GM12878 (cell line): ENCODE results near the gene PMIS2. TPM values are rescaled to one million over a fixed set of nuclear protein-coding genes. Genes with fewer than 3 reads are reported as not detected.

Experiments used
- HDAC6 ChIP-seq: fragments of 200-600 bp; sonication (generic); IDR thresholded peaks from one replicate; pipeline ENCODE4 v1.8.0; 2017; ENCODE audit warnings: antibody characterized with exemption; ENCODE audit not compliant: unreplicated experiment
- KLF5 ChIP-seq: fragments of 450-650 bp; IDR thresholded peaks from 2 replicates; pipeline ENCODE4 v1.6.1; 2014; ENCODE audit warnings: mild to moderate bottlenecking; ENCODE audit not compliant: partially characterized antibody
- MLLT1 ChIP-seq: fragments of 450-650 bp; IDR thresholded peaks from 2 replicates; pipeline ENCODE4 v1.6.1; 2016; ENCODE audit warnings: mild to moderate bottlenecking
- MXI1 ChIP-seq: fragments of 150-350 bp; IDR thresholded peaks from 2 replicates; pipeline ENCODE4 v1.6.1; 2011; ENCODE audit warnings: low read depth, mild to moderate bottlenecking, inconsistent platforms, low read length, improper control_type of control experiment
- NFIC ChIP-seq: IDR thresholded peaks from 2 replicates; pipeline ENCODE4 v1.6.1; 2012; ENCODE audit warnings: low read depth, mild to moderate bottlenecking, inconsistent platforms, low read length, moderate library complexity
- NFYB ChIP-seq: IDR thresholded peaks from 2 replicates; pipeline ENCODE4 v1.6.1; 2011; ENCODE audit warnings: low read depth, mild to moderate bottlenecking, low read length, improper control_type of control experiment, moderate library complexity; ENCODE audit not compliant: insufficient read depth
- NR2C2 ChIP-seq: IDR thresholded peaks from 2 replicates; pipeline ENCODE4 v1.6.1; 2011; ENCODE audit warnings: borderline replicate concordance, low read depth; ENCODE audit not compliant: control insufficient read depth, insufficient read length
- PAX5 ChIP-seq: IDR thresholded peaks from 2 replicates; pipeline ENCODE4 v1.6.1; 2011; ENCODE audit warnings: low read depth, low read length, borderline replicate concordance
- SUZ12 ChIP-seq: fragments of 200-600 bp; sonication (generic); IDR thresholded peaks from one replicate; pipeline ENCODE4 v1.6.1; 2018; ENCODE audit warnings: antibody characterized with exemption, mild to moderate bottlenecking; ENCODE audit not compliant: unreplicated experiment
- TCF7 ChIP-seq: IDR thresholded peaks from 2 replicates; pipeline ENCODE4 v1.6.1; 2014; ENCODE audit warnings: antibody characterized with exemption, borderline replicate concordance
- ZNF622 ChIP-seq: fragments of 450-650 bp; IDR thresholded peaks from 2 replicates; pipeline ENCODE4 v1.6.1; 2017; ENCODE audit warnings: mild to moderate bottlenecking, inconsistent platforms
- polyA plus RNA-seq, 11 experiments: library from polyadenylated mRNA; depleted of rRNA in 4 of 11; unstranded in 6 of 11; stranded (reverse) in 5 of 11; fragments of >200 nt; fragmentation: Nextera tagmentation in 4 of 11; fragmentation: Illumina TruSeq in 1 of 11; extraction: Ambion mirVana in 4 of 11; extraction: Trizol in 1 of 11; gene quantifications; 1 replicate in 1 of 11; 2 replicates in 10 of 11; pipeline versions ENCODE4 v1.2.1 to v1.2.3, GENCODE V29; 2011 to 2016; ENCODE audit warnings: inconsistent platforms in 2 of 11, missing spikeins in 2 of 11, low read depth in 1 of 11
- total RNA-seq, 4 experiments: library from RNA; depleted of rRNA in 3 of 4; stranded (reverse); fragments of >200 nt in 3 of 4; fragmentation: Illumina TruSeq in 1 of 4; extraction: Trizol in 1 of 4; gene quantifications; 2 replicates each; pipeline versions ENCODE4 v1.2.1 to v1.2.3, GENCODE V29; 2013 to 2021
- TF ChIP-seq, protein P1 (sequence below): fragments of 450-650 bp; IDR thresholded peaks from 2 replicates; pipeline ENCODE4 v1.6.1; 2017; ENCODE audit warnings: low read depth, mild to moderate bottlenecking, moderate library complexity
- TF ChIP-seq, protein P2 (sequence below): fragments of 450-650 bp; IDR thresholded peaks from 2 replicates; pipeline ENCODE4 v1.6.1; 2017; ENCODE audit warnings: mild to moderate bottlenecking, moderate library complexity
- TF ChIP-seq, protein P3 (sequence below): IDR thresholded peaks from 2 replicates; pipeline ENCODE4 v1.6.1; 2012; ENCODE audit warnings: low read length, inconsistent platforms
- TF ChIP-seq, protein P4 (sequence below): fragments of 450-650 bp; IDR thresholded peaks from 2 replicates; pipeline ENCODE4 v1.6.1; 2018; ENCODE audit warnings: mild to moderate bottlenecking, low read depth, moderate library complexity; ENCODE audit not compliant: partially characterized antibody

Gene PMIS2
- total and polyA plus RNA-seq, 10 of the 15 experiments (the other 5 are each of a cell fraction or from before 2014, with no cell fraction given): not detected

GRCh38 chr19:35628565-35629331 is 42.8 kb downstream of the PMIS2 start, which contains the start of gene RBM42 (continued):
- peak; percentile 97 for TF ChIP-seq NFYB
- no peak for TF ChIP-seq NR2C2
- 0 out of 2 replicates have a peak, but pooled peaks have one; percentile 28 for TF ChIP-seq NFIC
- peak; percentile 91 for TF ChIP-seq KLF5
- TF ChIP-seq HDAC6: peak; percentile 50
- TF ChIP-seq, protein P1, sequence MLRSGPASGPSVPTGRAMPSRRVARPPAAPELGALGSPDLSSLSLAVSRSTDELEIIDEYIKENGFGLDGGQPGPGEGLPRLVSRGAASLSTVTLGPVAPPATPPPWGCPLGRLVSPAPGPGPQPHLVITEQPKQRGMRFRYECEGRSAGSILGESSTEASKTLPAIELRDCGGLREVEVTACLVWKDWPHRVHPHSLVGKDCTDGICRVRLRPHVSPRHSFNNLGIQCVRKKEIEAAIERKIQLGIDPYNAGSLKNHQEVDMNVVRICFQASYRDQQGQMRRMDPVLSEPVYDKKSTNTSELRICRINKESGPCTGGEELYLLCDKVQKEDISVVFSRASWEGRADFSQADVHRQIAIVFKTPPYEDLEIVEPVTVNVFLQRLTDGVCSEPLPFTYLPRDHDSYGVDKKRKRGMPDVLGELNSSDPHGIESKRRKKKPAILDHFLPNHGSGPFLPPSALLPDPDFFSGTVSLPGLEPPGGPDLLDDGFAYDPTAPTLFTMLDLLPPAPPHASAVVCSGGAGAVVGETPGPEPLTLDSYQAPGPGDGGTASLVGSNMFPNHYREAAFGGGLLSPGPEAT: peak; percentile 99
- TF ChIP-seq MXI1: no peak
- TF ChIP-seq MLLT1: 0 out of 2 replicates have a peak, but pooled peaks have one; percentile 21
- TF ChIP-seq ZNF622: no peak
- TF ChIP-seq, protein P2, sequence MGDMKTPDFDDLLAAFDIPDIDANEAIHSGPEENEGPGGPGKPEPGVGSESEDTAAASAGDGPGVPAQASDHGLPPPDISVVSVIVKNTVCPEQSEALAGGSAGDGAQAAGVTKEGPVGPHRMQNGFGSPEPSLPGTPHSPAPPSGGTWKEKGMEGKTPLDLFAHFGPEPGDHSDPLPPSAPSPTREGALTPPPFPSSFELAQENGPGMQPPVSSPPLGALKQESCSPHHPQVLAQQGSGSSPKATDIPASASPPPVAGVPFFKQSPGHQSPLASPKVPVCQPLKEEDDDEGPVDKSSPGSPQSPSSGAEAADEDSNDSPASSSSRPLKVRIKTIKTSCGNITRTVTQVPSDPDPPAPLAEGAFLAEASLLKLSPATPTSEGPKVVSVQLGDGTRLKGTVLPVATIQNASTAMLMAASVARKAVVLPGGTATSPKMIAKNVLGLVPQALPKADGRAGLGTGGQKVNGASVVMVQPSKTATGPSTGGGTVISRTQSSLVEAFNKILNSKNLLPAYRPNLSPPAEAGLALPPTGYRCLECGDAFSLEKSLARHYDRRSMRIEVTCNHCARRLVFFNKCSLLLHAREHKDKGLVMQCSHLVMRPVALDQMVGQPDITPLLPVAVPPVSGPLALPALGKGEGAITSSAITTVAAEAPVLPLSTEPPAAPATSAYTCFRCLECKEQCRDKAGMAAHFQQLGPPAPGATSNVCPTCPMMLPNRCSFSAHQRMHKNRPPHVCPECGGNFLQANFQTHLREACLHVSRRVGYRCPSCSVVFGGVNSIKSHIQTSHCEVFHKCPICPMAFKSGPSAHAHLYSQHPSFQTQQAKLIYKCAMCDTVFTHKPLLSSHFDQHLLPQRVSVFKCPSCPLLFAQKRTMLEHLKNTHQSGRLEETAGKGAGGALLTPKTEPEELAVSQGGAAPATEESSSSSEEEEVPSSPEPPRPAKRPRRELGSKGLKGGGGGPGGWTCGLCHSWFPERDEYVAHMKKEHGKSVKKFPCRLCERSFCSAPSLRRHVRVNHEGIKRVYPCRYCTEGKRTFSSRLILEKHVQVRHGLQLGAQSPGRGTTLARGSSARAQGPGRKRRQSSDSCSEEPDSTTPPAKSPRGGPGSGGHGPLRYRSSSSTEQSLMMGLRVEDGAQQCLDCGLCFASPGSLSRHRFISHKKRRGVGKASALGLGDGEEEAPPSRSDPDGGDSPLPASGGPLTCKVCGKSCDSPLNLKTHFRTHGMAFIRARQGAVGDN: no peak
- TF ChIP-seq, protein P3, sequence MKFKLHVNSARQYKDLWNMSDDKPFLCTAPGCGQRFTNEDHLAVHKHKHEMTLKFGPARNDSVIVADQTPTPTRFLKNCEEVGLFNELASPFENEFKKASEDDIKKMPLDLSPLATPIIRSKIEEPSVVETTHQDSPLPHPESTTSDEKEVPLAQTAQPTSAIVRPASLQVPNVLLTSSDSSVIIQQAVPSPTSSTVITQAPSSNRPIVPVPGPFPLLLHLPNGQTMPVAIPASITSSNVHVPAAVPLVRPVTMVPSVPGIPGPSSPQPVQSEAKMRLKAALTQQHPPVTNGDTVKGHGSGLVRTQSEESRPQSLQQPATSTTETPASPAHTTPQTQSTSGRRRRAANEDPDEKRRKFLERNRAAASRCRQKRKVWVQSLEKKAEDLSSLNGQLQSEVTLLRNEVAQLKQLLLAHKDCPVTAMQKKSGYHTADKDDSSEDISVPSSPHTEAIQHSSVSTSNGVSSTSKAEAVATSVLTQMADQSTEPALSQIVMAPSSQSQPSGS: peak; percentile 85
- TF ChIP-seq PAX5: 0 out of 2 replicates have a peak, but pooled peaks have one; percentile 58
- no peak for TF ChIP-seq TCF7
- TF ChIP-seq, protein P4, sequence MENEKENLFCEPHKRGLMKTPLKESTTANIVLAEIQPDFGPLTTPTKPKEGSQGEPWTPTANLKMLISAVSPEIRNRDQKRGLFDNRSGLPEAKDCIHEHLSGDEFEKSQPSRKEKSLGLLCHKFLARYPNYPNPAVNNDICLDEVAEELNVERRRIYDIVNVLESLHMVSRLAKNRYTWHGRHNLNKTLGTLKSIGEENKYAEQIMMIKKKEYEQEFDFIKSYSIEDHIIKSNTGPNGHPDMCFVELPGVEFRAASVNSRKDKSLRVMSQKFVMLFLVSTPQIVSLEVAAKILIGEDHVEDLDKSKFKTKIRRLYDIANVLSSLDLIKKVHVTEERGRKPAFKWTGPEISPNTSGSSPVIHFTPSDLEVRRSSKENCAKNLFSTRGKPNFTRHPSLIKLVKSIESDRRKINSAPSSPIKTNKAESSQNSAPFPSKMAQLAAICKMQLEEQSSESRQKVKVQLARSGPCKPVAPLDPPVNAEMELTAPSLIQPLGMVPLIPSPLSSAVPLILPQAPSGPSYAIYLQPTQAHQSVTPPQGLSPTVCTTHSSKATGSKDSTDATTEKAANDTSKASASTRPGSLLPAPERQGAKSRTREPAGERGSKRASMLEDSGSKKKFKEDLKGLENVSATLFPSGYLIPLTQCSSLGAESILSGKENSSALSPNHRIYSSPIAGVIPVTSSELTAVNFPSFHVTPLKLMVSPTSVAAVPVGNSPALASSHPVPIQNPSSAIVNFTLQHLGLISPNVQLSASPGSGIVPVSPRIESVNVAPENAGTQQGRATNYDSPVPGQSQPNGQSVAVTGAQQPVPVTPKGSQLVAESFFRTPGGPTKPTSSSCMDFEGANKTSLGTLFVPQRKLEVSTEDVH: peak; percentile 95
- TF ChIP-seq SUZ12: no peak
